Activated CD8-positive, alpha-beta memory T cell treated with anti-CD3 and anti-CD28 coated beads, Interleukin-2, amount 50 U/mL, for 24 hours (primary cell): ENCODE data around the gene ADPRS.

Source experiments
- DNase-seq: peaks from one replicate; pipeline ENCODE4 v3.0.0-alpha.2; 2020; ENCODE audit errors: extremely low read depth

Gene ADPRS

GRCh38 chr1:36133484-36133883, 44.8 kb downstream of the ADPRS start:
- no peak for DNase-seq

DNA sequence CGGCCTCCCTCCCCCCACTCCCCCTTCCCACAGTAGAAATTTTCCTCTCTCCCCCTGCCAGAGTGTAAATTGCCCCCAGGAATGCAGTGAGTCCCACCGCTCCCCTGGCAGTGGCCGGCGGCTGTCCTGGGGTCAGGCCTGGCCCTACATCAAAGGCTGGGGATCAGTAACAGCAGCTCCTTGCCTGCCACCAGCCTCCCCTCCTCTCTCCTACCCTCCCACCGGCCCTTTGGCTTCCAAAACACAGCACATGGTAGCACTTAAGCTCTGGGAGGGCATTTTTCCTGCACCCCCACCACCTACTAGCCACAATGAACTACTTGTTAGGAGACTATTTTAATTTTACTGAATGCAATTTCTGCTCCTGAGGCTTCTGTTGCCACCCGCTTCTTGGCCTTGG, 45.3 kb downstream of the ADPRS start:
- no peak for DNase-seq

GRCh38 chr1:36134505-36135329, 46.0 kb downstream of the ADPRS start:
- DNase-seq: no peak

- DNase-seq: no peak
Measured at GRCh38 chr1:36135330-36135667, 46.6 kb downstream of the ADPRS start.

- no peak for DNase-seq
Measured at GRCh38 chr1:36135796-36136195, 47.1 kb downstream of the ADPRS start.

GRCh38 chr1:36136535-36136934, 47.8 kb downstream of the ADPRS start:
- no peak for DNase-seq

GRCh38 chr1:36137226-36137625, 48.5 kb downstream of the ADPRS start:
- no peak for DNase-seq

DNA sequence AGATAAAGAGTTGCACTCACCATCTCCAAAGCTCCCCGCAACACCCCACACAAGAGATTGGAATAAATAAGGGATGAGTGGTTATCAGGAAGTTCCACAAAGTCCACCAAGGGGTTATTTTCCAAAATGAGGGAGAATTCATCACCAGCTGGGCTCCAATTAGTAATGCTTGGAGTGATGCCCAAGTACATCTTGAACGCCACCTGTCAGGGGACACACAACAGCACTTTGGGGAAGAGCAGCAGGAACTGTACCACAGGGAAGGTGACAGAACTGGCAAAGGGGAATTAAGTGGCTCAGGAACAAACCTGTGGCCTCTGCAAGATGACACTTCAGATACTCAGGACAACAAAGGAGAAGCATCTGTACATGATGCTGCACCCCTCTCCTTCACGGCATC, 49.1 kb downstream of the ADPRS start:
- no peak for DNase-seq

DNA sequence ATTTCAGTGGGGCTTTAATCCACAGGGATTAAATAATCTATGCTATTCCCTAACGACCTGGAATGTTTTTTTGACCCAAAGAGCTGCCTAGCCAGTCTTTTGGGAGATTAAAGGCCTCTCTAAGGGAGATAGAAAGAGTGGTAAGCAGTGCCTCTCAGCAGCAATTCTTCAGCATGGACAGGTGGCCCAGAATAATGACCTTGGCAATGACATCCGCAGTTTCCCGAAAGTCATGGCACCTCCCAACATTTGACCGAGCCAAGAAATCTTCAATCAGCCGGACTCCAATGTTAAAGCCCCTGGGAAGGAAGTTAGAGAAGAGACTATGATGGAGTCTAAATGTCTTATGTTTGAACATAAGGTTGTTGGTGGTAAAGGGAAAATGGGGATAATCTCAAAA, 50.8 kb downstream of the ADPRS start:
- DNase-seq: no peak

DNA sequence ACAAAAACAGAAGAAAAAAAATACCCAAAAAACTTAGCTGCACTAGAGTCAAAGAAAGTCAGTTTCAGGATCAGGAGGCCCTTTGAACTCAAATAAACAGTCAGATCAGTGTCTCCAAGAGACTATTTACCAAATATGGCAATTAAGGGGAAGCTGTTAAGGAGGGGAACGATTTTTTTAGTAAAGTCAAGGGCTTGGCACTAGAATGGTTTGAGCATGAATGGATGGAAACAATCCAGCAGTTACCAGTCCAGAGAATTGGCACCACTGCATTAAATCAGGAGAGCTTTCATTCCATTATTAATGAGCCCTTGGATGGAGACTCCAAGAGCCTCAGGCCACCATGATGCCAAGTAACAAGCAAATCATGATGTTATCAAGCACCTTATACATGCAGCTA, 53.4 kb downstream of the ADPRS start:
- DNase-seq: no peak

GRCh38 chr1:36143424-36143823, 54.7 kb downstream of the ADPRS start:
- DNase-seq: no peak
